ENCODE measurements around the gene DGKB. TPM values are rescaled to one million over a fixed set of nuclear protein-coding genes. Genes with fewer than 3 reads are reported as not detected.

Gene DGKB
- total RNA-seq, 2 experiments from 2014 or later = not detected

- Mint-ChIP-seq H3K9me3 (no peaks in the 10 kb centered on the region), H3K36me3 (no peaks in the 10 kb centered on the region), H3K27me3 (no peaks in the 10 kb centered on the region), H3K4me3 (no peak overlapping the region), H3K27ac (no peak overlapping the region), H3K4me1 (no peaks in the 10 kb centered on the region)
- no peak for DNase-seq
These were observed 58.8 kb downstream of the DGKB start for GRCh38 chr7:14843755-14844154.

- H3K27ac Mint-ChIP-seq = no peak overlapping the region
- no peak for DNase-seq
- H3K4me1 Mint-ChIP-seq = no peaks in the 10 kb centered on the region
- H3K36me3 Mint-ChIP-seq = no peaks in the 10 kb centered on the region
- H3K9me3 Mint-ChIP-seq = no peaks in the 10 kb centered on the region
- H3K27me3 Mint-ChIP-seq = no peaks in the 10 kb centered on the region
- no peak overlapping the region for H3K4me3 Mint-ChIP-seq
These were observed 60.0 kb downstream of the DGKB start for GRCh38 chr7:14842523-14842922.

DNA sequence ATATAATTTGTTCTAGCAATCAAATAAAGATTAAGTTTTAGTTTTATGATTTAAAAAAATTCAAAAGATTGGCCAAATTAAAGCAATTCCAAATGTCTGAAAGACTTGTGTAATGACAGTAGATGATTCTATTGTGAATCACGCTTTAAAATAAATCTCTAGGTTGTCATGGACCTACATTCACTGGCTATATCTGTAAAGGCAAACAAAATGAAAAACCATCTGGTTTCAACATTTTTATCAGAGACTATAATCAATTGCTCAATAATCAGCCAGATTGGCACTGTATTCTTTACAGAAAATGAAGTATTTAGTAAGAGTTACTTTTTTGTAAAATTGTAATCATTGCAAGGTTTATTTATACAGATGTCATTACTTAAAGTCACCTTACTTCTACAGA is 60.7 kb downstream of the DGKB start:
- H3K27me3 Mint-ChIP-seq = no peaks in the 10 kb centered on the region
- no peaks in the 10 kb centered on the region for H3K9me3 Mint-ChIP-seq
- DNase-seq = no peak
- H3K4me1 Mint-ChIP-seq = no peaks in the 10 kb centered on the region
- no peak overlapping the region for H3K27ac Mint-ChIP-seq
- no peak overlapping the region for H3K4me3 Mint-ChIP-seq
- no peaks in the 10 kb centered on the region for H3K36me3 Mint-ChIP-seq

DNA sequence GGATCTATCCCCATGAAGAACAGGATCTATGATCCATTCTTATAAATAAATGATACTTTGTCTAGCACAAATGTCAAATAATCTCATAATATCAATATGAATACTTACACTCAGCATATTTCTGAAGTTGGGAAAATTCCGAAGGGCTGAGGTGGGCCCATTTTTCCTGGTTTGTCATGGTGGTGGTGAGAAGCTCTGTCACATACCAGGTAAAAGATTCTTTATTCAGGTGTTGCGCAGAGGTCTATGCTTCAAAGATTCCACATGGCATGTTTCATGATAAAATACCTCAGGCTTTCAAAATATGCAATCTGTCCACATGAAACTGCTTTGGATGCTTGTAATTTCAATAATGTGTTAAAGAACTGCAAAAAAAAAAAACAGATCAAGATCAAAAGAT is 61.5 kb downstream of the DGKB start:
- H3K4me1 Mint-ChIP-seq = no peaks in the 10 kb centered on the region
- H3K27ac Mint-ChIP-seq = no peak overlapping the region
- H3K27me3 Mint-ChIP-seq = no peaks in the 10 kb centered on the region
- no peaks in the 10 kb centered on the region for H3K36me3 Mint-ChIP-seq
- no peaks in the 10 kb centered on the region for H3K9me3 Mint-ChIP-seq
- DNase-seq = no peak
- no peak overlapping the region for H3K4me3 Mint-ChIP-seq

DNA sequence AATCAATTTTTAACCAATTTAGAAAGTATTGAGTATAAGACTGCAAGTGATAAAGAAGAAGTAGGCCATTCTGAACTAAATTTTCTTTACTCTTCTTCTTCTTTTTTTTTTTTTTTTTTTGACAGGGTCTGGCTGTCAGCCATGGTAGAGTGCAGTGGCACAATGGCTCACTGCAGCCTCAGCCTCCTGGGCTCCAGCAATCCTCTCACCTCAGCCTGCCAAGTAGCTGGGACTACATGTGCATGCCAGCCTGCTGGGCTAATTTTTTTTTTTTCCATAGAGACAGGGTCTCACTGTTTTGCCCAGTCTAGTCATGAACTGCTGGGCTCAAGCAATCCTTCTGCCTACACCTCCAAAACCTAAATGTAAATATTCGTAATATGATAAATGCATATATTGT is 63.2 kb downstream of the DGKB start:
- Mint-ChIP-seq H3K4me1 (no peaks in the 10 kb centered on the region), H3K36me3 (no peaks in the 10 kb centered on the region), H3K27me3 (no peaks in the 10 kb centered on the region), H3K4me3 (no peak overlapping the region), H3K27ac (no peak overlapping the region), H3K9me3 (no peaks in the 10 kb centered on the region)
- no peak for DNase-seq

DNA sequence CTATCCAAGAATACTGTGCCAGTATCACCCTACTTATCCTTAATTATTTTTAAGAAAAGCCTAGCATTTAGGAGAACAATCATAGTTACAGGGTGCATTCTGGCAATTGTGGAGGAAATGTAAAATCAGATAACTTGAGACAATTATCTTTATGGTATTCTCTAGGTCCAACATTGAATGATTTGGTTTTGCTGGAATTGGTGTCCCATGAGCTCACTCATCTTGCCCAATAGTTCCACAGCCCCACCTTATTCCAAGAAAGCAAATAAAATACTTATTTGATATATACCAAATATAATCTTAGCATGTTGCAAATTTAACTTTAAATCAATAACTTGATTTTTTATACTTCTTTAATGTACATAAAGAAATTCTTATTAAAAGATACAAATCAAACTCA is 65.3 kb downstream of the DGKB start:
- Mint-ChIP-seq H3K27ac (no peak overlapping the region), H3K9me3 (peaks cover 2% of the 10 kb centered on the region), H3K36me3 (no peaks in the 10 kb centered on the region), H3K4me1 (no peaks in the 10 kb centered on the region), H3K27me3 (no peaks in the 10 kb centered on the region), H3K4me3 (no peak overlapping the region)
- DNase-seq = no peak

- H3K4me3 Mint-ChIP-seq = no peak overlapping the region
- peaks cover 2% of the 10 kb centered on the region for H3K9me3 Mint-ChIP-seq
- no peaks in the 10 kb centered on the region for H3K4me1 Mint-ChIP-seq
- no peak for DNase-seq
- no peak overlapping the region for H3K27ac Mint-ChIP-seq
- H3K36me3 Mint-ChIP-seq = no peaks in the 10 kb centered on the region
- H3K27me3 Mint-ChIP-seq = no peaks in the 10 kb centered on the region
These were observed 65.9 kb downstream of the DGKB start for GRCh38 chr7:14836571-14837189.

- Mint-ChIP-seq H3K4me1 (no peaks in the 10 kb centered on the region), H3K9me3 (peaks cover 2% of the 10 kb centered on the region), H3K36me3 (no peaks in the 10 kb centered on the region), H3K4me3 (no peak overlapping the region), H3K27ac (no peak overlapping the region), H3K27me3 (no peaks in the 10 kb centered on the region)
- DNase-seq = no peak
These were observed 66.5 kb downstream of the DGKB start for GRCh38 chr7:14836006-14836405.

DNA sequence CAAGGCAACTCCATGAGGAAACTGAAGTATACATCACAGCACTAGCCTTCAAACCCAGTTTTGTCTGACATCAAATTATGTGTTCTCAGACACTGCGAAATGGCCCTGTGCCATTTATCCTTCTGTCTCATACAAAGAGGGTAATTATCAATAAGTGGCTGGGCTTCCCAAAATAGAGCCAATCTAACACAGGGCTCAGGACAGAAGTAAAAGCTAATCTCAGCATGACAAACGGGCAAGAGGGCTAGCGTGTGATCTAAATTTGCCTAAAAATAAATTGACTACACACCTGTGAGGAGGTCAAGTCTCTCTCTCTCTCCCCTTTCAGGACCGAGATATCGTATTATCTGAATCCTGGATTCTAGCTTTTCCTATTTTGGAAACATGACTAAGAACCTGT is 67.2 kb downstream of the DGKB start:
- DNase-seq = no peak
- H3K4me3 Mint-ChIP-seq = no peak overlapping the region
- H3K27me3 Mint-ChIP-seq = no peaks in the 10 kb centered on the region
- H3K27ac Mint-ChIP-seq = no peak overlapping the region
- no peaks in the 10 kb centered on the region for H3K36me3 Mint-ChIP-seq
- no peaks in the 10 kb centered on the region for H3K4me1 Mint-ChIP-seq
- H3K9me3 Mint-ChIP-seq = peaks cover 2% of the 10 kb centered on the region

DNA sequence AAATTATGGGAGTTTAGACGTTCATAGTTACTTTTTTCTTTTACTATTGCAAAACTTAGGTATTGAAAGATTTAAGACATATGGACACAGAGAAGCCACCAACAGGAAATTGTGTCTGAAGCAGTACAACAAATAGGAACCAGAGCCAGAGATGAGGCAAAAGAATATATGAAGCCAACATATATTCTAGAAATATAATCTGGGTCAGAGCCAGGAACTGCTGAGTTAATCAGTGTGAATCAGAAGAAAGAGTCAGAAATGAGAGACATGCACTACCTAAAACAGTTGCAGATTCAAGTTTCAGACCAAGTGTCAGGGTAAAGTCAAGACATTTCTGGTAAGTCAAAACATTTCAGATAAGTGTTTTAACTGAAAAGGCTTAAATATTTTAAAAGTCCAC is 67.7 kb downstream of the DGKB start:
- no peak overlapping the region for H3K4me3 Mint-ChIP-seq
- H3K27me3 Mint-ChIP-seq = no peaks in the 10 kb centered on the region
- H3K36me3 Mint-ChIP-seq = no peaks in the 10 kb centered on the region
- no peaks in the 10 kb centered on the region for H3K4me1 Mint-ChIP-seq
- no peak overlapping the region for H3K27ac Mint-ChIP-seq
- peaks cover 2% of the 10 kb centered on the region for H3K9me3 Mint-ChIP-seq
- no peak for DNase-seq

DNA sequence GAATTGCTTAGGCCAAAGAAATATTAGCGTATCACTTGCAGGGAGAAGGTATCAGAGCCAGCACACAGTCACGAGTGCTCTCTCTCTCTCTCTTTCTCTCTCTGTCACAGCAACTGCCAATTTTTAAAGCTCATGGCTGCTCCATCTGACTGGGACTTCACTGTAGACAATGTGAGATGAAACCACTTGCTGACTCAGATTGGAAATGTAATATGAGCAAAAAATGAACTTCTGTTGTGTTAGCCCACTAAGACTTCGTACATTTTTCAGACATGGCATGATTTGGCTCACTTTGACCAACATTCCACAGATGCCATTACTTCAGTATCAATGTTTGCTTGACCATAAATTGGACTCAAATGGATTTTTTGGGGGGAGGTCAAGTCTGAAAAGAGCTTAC is 68.1 kb downstream of the DGKB start:
- Mint-ChIP-seq H3K4me1 (no peaks in the 10 kb centered on the region), H3K9me3 (peaks cover 2% of the 10 kb centered on the region), H3K4me3 (no peak overlapping the region), H3K27ac (no peak overlapping the region), H3K27me3 (no peaks in the 10 kb centered on the region), H3K36me3 (no peaks in the 10 kb centered on the region)
- DNase-seq = no peak

DNA sequence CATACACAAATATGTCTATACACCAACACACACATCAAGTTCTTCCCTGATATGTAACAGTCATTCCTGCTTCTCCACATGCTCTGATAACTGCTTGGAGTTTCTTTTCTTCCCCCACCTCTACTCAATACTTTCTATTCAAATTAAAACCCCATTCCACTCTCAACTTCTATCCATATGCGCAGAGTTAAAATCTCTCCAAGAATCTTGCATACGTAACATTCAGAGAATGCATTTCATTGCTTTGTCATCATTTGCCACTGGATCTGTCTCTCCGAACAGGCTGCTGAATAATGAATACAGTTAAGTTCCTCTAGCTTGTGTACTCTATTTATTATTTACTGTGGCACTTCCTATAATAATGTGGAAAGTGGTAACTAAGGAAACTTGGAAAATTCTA is 68.8 kb downstream of the DGKB start:
- H3K4me1 Mint-ChIP-seq = no peaks in the 10 kb centered on the region
- no peak overlapping the region for H3K27ac Mint-ChIP-seq
- peaks cover 2% of the 10 kb centered on the region for H3K9me3 Mint-ChIP-seq
- no peak overlapping the region for H3K4me3 Mint-ChIP-seq
- no peak for DNase-seq
- H3K36me3 Mint-ChIP-seq = no peaks in the 10 kb centered on the region
- no peaks in the 10 kb centered on the region for H3K27me3 Mint-ChIP-seq

DNA sequence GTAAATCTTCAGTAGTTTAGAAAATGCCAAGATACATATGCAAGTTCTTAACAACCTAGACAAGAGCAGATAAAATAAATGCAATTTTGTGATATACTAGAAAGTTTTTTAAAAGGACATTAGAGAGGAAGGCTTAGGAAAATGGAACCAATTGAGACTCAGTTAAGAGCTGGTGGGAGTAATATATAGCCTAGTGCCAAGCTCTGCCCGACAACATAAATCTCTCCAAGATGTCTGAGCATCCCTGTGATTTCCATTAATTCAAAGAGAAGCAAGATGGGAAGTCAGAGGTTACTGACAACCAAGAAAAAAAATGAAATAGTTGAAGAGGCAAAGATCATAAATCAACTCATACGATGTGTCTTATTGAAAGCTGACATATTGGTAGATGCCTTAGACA is 74.5 kb downstream of the DGKB start:
- no peaks in the 10 kb centered on the region for H3K4me1 Mint-ChIP-seq
- no peaks in the 10 kb centered on the region for H3K36me3 Mint-ChIP-seq
- no peaks in the 10 kb centered on the region for H3K27me3 Mint-ChIP-seq
- peaks cover 2% of the 10 kb centered on the region for H3K9me3 Mint-ChIP-seq
- H3K4me3 Mint-ChIP-seq = no peak overlapping the region
- DNase-seq = no peak
- H3K27ac Mint-ChIP-seq = no peak overlapping the region

DNA sequence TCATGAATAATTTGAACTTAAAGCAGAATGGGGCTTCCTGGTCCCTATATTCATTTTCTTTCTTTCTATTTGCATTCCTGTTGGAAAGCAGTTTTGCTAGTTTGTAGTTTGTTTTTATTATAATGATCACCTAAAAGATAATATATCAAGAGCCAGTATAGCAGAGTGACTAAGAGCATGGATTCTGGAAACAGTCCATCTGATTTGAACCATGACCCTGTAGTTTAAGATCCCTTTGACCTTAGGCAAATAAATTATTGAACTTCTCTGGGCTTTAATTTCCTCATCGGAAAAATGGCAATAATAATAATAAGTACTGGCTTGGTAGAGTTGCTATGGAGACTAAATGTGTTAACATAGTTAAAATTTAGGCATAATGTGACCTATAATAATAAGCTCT is 76.1 kb downstream of the DGKB start:
- Mint-ChIP-seq H3K36me3 (no peaks in the 10 kb centered on the region), H3K27me3 (no peaks in the 10 kb centered on the region), H3K9me3 (peaks cover 2% of the 10 kb centered on the region), H3K4me1 (no peaks in the 10 kb centered on the region), H3K4me3 (no peak overlapping the region), H3K27ac (no peak overlapping the region)
- DNase-seq = no peak

GRCh38 chr7:14825912-14826311 is 76.6 kb downstream of the DGKB start:
- no peak overlapping the region for H3K27ac Mint-ChIP-seq
- DNase-seq = no peak
- no peaks in the 10 kb centered on the region for H3K4me1 Mint-ChIP-seq
- no peak overlapping the region for H3K4me3 Mint-ChIP-seq
- H3K36me3 Mint-ChIP-seq = no peaks in the 10 kb centered on the region
- H3K27me3 Mint-ChIP-seq = no peaks in the 10 kb centered on the region
- H3K9me3 Mint-ChIP-seq = peaks cover 2% of the 10 kb centered on the region

GRCh38 chr7:14822481-14822854 is 80.1 kb downstream of the DGKB start:
- no peak overlapping the region for H3K4me3 Mint-ChIP-seq
- H3K9me3 Mint-ChIP-seq = peaks cover 2% of the 10 kb centered on the region
- no peaks in the 10 kb centered on the region for H3K4me1 Mint-ChIP-seq
- no peak overlapping the region for H3K27ac Mint-ChIP-seq
- no peaks in the 10 kb centered on the region for H3K36me3 Mint-ChIP-seq
- no peak for DNase-seq
- H3K27me3 Mint-ChIP-seq = no peaks in the 10 kb centered on the region

Data from activated naive CD8-positive, alpha-beta T cell treated with anti-CD3 and anti-CD28 coated beads for 36 hours (primary cell).